Endothelial cell of umbilical vein (primary cell): ENCODE measurements around the gene PRTN3. TPM values are rescaled to one million over a fixed set of nuclear protein-coding genes. Genes with fewer than 3 reads are reported as not detected.

Experiments used
- BruUV-seq: library from RNA; stranded (reverse); fragments of 400-500 nt; replicated peaks from 2 replicates; lab custom pipeline; 2021; lab: Mats Ljungman, UMichigan
- CTCF ChIA-PET: fragments of 300-600, 350-600 bp; sonication (Branson Sonifier 250); formaldehyde crosslinking; loops from one replicate; lab custom pipeline; 2021; ENCODE audit warnings: antibody characterized with exemption, inconsistent platforms; lab: Charles Lee
- POLR2A ChIA-PET: fragments of 300-600, 350-600 bp; sonication (Branson Sonifier 250); formaldehyde crosslinking; loops from one replicate; lab custom pipeline; 2021; ENCODE audit warnings: antibody characterized with exemption, inconsistent platforms; lab: Charles Lee
- DNase-seq: peaks from one replicate; pipeline ENCODE4 v3.0.0-alpha.2; 2011; ENCODE audit warnings: low read depth, low spot score
- FAIRE-seq: peaks from 2 replicates; lab custom pipeline; 2011; peaks lifted over from hg19 to GRCh38; lab: Jason Lieb, UNC
- H2AFZ ChIP-seq: 2 replicates; pipeline ENCODE4 v1.6.0; 2012; ENCODE audit warnings: low read depth, low read length, control low read depth, inconsistent platforms
- H3K27ac ChIP-seq: 2 replicates; pipeline ENCODE4 v1.5.1; 2011; ENCODE audit warnings: low read depth, mild to moderate bottlenecking, control low read depth, low read length, moderate library complexity; ENCODE audit not compliant: insufficient read depth
- H3K27me3 ChIP-seq, 2 experiments: 2 replicates each; pipeline versions ENCODE4 v1.6.0 to v1.6.1; 2011; ENCODE audit warnings: low read length in 2 of 2, mixed read lengths in 1 of 2; ENCODE audit not compliant: control insufficient read depth in 2 of 2, insufficient read depth in 2 of 2
- H3K36me3 ChIP-seq, 2 experiments: 2 replicates in 1 of 2; 3 replicates in 1 of 2; pipeline ENCODE4 v1.5.1; 2011; ENCODE audit warnings: low read length in 2 of 2, mild to moderate bottlenecking in 1 of 2, moderate library complexity in 1 of 2; ENCODE audit not compliant: control insufficient read depth in 2 of 2, insufficient read depth in 2 of 2; ENCODE audit errors: extremely low read depth in 1 of 2
- H3K4me1 ChIP-seq: 3 replicates; pipeline ENCODE4 v1.5.1; 2011; ENCODE audit warnings: mild to moderate bottlenecking, low read length; ENCODE audit not compliant: control insufficient read depth, insufficient read depth; ENCODE audit errors: extremely low read depth
- H3K4me2 ChIP-seq: 2 replicates; pipeline ENCODE4 v1.6.1; 2011; ENCODE audit warnings: low read length, control low read depth, mixed read lengths; ENCODE audit not compliant: insufficient read depth
- H3K4me3 ChIP-seq, 3 experiments: fragments of 200-600 bp in 1 of 3; sonication (generic), shearing (Covaris generic) in 1 of 3; replicated peaks in 1 of 3; 2 replicates each; pipeline ENCODE4 v1.5.1; 2011 to 2016; ENCODE audit warnings: control low read depth in 3 of 3, low read length in 3 of 3, mild to moderate bottlenecking in 2 of 3, inconsistent platforms in 1 of 3, low read depth in 1 of 3, moderate library complexity in 1 of 3; ENCODE audit not compliant: insufficient read depth in 1 of 3
- H3K79me2 ChIP-seq: 2 replicates; pipeline ENCODE4 v1.6.0; 2012; ENCODE audit warnings: low read length, inconsistent platforms; ENCODE audit not compliant: control insufficient read depth, insufficient read depth
- H3K9ac ChIP-seq: replicated peaks from 2 replicates; pipeline ENCODE3; 2011; ENCODE audit warnings: low read length, control low read depth; ENCODE audit not compliant: insufficient read depth; ENCODE audit errors: extremely low read depth
- H3K9me1 ChIP-seq: replicated peaks from 3 replicates; pipeline ENCODE4 v1.6.0; 2011; ENCODE audit warnings: mild to moderate bottlenecking, low read length; ENCODE audit not compliant: control insufficient read depth, insufficient read depth; ENCODE audit errors: extremely low read depth
- H3K9me3 ChIP-seq: replicated peaks from 2 replicates; pipeline ENCODE4 v1.5.1; 2012; ENCODE audit warnings: low read length, inconsistent platforms; ENCODE audit not compliant: control insufficient read depth, insufficient read depth
- H4K20me1 ChIP-seq: replicated peaks from 2 replicates; pipeline ENCODE3; 2011; ENCODE audit warnings: mild to moderate bottlenecking, low read length; ENCODE audit not compliant: control insufficient read depth, insufficient read depth; ENCODE audit errors: extremely low read depth
- CTCF ChIP-seq, 2 donors: IDR thresholded peaks; 1 replicate in 1 of 2; 2 replicates in 1 of 2; pipeline ENCODE4 v1.5.1; 2011; ENCODE audit warnings: low read length in 2 of 2, mild to moderate bottlenecking in 2 of 2, moderate library complexity in 2 of 2, control low read depth in 1 of 2, inconsistent platforms in 1 of 2, low read depth in 1 of 2; ENCODE audit not compliant: insufficient read depth in 1 of 2; ENCODE audit errors: extremely low read depth in 1 of 2
- EZH2 ChIP-seq: IDR thresholded peaks from 2 replicates; pipeline ENCODE4 v1.6.1; 2012; ENCODE audit warnings: borderline replicate concordance, low read depth, mild to moderate bottlenecking, moderate library complexity, low read length, inconsistent platforms; ENCODE audit not compliant: severe bottlenecking
- FOS ChIP-seq: IDR thresholded peaks from 2 replicates; pipeline ENCODE4 v1.6.1; 2011; ENCODE audit warnings: mild to moderate bottlenecking, low read length, moderate library complexity, borderline replicate concordance; ENCODE audit not compliant: insufficient read depth
- GATA2 ChIP-seq: IDR thresholded peaks from 2 replicates; pipeline ENCODE4 v1.7.0; 2011; ENCODE audit warnings: low read depth, mild to moderate bottlenecking, moderate library complexity, mixed read lengths, low read length; ENCODE audit not compliant: insufficient read length, insufficient read depth
- JUN ChIP-seq: IDR thresholded peaks from 2 replicates; pipeline ENCODE4 v1.6.1; 2011; ENCODE audit warnings: borderline replicate concordance, low read depth; ENCODE audit not compliant: insufficient read length, insufficient read depth
- MAX ChIP-seq: IDR thresholded peaks from 2 replicates; pipeline ENCODE4 v1.6.1; 2011; ENCODE audit not compliant: insufficient read depth, insufficient read length
- MYC ChIP-seq: IDR thresholded peaks from one replicate; pipeline ENCODE4 v1.6.1; 2011; ENCODE audit warnings: mild to moderate bottlenecking, low read depth, low read length
- POLR2A ChIP-seq: IDR thresholded peaks from 2 replicates; pipeline ENCODE4 v1.6.1; 2012; ENCODE audit warnings: low read depth, mild to moderate bottlenecking, control low read depth, low read length
- POLR2AphosphoS5 ChIP-seq: IDR thresholded peaks from 2 replicates; pipeline ENCODE4 v1.6.1; 2012; ENCODE audit warnings: low read depth, mild to moderate bottlenecking, control low read depth, low read length, moderate library complexity; ENCODE audit not compliant: insufficient read depth
- dilution Hi-C: fragments of 300-500 bp; cut with MboI; formaldehyde crosslinking; loops from one replicate; pipeline ENCODE4 v1.15.0; 2019; ENCODE audit warnings: low sequenced_read_pairs; ENCODE audit not compliant: extremely low pct_ligation_motif_present
- intact Hi-C: fragments of 100-400 bp; cut with micrococcal nuclease; formaldehyde crosslinking; loops from one replicate; pipeline ENCODE4 v1.10.0; 2022
- polyA plus RNA-seq, 4 experiments: library from polyadenylated mRNA; depleted of rRNA in 3 of 4; stranded (reverse) in 3 of 4; unstranded in 1 of 4; fragments of >200 nt; gene quantifications; 2 replicates each; pipeline versions ENCODE4 v1.2.1 to v1.2.3, GENCODE V29; 2011 to 2012; ENCODE audit warnings: missing spikeins in 1 of 4
- total RNA-seq: library from RNA; stranded (reverse); gene quantifications from 2 replicates; pipeline ENCODE4 v1.2.3, GENCODE V29; 2021

The PRTN3 gene
- total and polyA plus RNA-seq, 2 donors (not counting 3 experiments of a cell fraction or from before 2014, with no cell fraction given) = not detected

GRCh38 chr19:803099-803561, 37.7 kb upstream of the PRTN3 start:
- ChIA-PET POLR2A (no interaction called here), CTCF (interaction anchor here (1.0 to 5.5 kb wide), 3 partner anchors 8 to 33 kb away, joined by 3 to 32 read pairs (median 5); no protein-coding TSS in a partner anchor)
- peaks cover 100% of the 10 kb centered on the region for H3K79me2 ChIP-seq
- no peaks in the 10 kb centered on the region for H3K9me1 ChIP-seq
- no peaks in the 10 kb centered on the region for H3K27me3 ChIP-seq
- H3K9me3 ChIP-seq = no peaks in the 10 kb centered on the region
- intact Hi-C loops = no loop called here
- no peak for DNase-seq
- FAIRE-seq = no peak
- TF ChIP-seq EZH2 (no peak), FOS (no peak), MYC (no peak), JUN (no peak), POLR2AphosphoS5 (no peak), MAX (no peak)
- H3K4me2 ChIP-seq = no peak overlapping the region
- no peak overlapping the region for H2AFZ ChIP-seq
- dilution Hi-C loops = no loop called here
- H4K20me1 ChIP-seq = no peaks in the 10 kb centered on the region
- peaks cover 35% of the 10 kb centered on the region for H3K4me1 ChIP-seq
- no TSS peak for BruUV-seq
- H3K4me3 ChIP-seq = no peak overlapping the region
- H3K9ac ChIP-seq = no peak overlapping the region
- H3K36me3 ChIP-seq = peaks cover 55 to 64% of the 10 kb centered on the region in 2 experiments
- H3K27ac ChIP-seq = no peak overlapping the region

GRCh38 chr19:803686-804418, 36.9 kb upstream of the PRTN3 start:
- TF ChIP-seq JUN (no peak), FOS (no peak), POLR2AphosphoS5 (no peak), GATA2 (no peak), MAX (no peak), EZH2 (no peak), POLR2A (no peak), MYC (no peak), CTCF (IDR thresholded peaks at IDR 0.05; ENCODE audit: extremely low read depth in 1 of 2, insufficient read depth in 1 of 2, low read depth in 1 of 2, low read length in 2 of 2) (no peak)
- H3K9me1 ChIP-seq = no peaks in the 10 kb centered on the region
- dilution Hi-C loops = no loop called here
- peaks cover 35% of the 10 kb centered on the region for H3K4me1 ChIP-seq
- no peak overlapping the region for H3K9ac ChIP-seq
- H3K4me2 ChIP-seq = no peak overlapping the region
- H3K27ac ChIP-seq = no peak overlapping the region
- FAIRE-seq (no peak), DNase-seq (no peak)
- H4K20me1 ChIP-seq = no peaks in the 10 kb centered on the region
- H3K27me3 ChIP-seq = no peaks in the 10 kb centered on the region
- intact Hi-C loops = no loop called here
- no peak overlapping the region for H2AFZ ChIP-seq
- BruUV-seq = no TSS peak
- H3K36me3 ChIP-seq = peaks cover 55 to 70% of the 10 kb centered on the region in 2 experiments
- CTCF ChIA-PET = interaction anchor here (1.0 to 5.5 kb wide), 2 partner anchors 34 to 60 kb away, joined by 4 to 32 read pairs; no protein-coding TSS in a partner anchor
- H3K9me3 ChIP-seq = no peaks in the 10 kb centered on the region
- POLR2A ChIA-PET = no interaction called here
- no peak overlapping the region for H3K4me3 ChIP-seq
- peaks cover 98% of the 10 kb centered on the region for H3K79me2 ChIP-seq
